ENCODE results near the gene SSBP2.

Gene SSBP2

DNA sequence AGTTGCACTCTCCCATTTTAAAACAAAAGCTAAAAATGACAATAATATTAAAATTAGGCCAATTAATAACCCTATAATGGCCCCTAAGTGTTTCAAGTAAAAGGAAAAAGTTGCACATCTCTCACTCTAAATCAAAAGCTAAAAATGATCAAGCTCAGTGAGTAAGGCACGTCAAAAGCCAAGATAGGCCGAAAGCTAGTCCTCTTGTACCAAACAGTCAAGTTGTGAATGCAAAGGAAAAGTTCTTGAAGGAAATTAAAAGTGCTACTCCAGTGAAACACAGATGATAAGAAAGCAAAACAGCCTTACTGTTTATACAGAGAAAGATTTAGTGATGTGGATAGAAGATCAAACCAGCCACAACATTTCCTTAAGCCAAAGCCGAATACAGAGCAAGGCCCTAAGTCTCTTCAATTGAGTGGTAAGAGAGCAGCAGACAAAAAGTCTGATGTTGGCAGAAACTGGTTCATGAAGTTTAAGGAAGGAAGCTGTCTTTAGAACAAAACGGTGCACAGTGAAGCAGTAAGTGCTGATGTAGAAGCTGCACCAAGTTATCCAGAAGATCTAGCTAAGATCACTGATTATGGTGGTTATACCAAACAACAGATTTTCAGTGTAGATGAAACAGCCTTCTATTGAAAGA, 212.9 kb downstream of the SSBP2 start:
- Histone ChIP-seq H3K27ac (no peak overlapping the region), H3K36me3 (no peaks in the 10 kb centered on the region), H3K4me1 (ENCODE audit: control insufficient read depth in 1 of 2, insufficient read depth in 1 of 2, low read depth in 1 of 2, low read length in 1 of 2) (peaks cover 7 to 14% of the 10 kb centered on the region in 2 experiments), H3K27me3 (no peaks in the 10 kb centered on the region), H3K4me3 (ENCODE audit: low read depth in 1 of 2, low read length in 1 of 2) (no peak overlapping the region), H3K9me3 (no peaks in the 10 kb centered on the region)
- TF ChIP-seq, protein P1, sequence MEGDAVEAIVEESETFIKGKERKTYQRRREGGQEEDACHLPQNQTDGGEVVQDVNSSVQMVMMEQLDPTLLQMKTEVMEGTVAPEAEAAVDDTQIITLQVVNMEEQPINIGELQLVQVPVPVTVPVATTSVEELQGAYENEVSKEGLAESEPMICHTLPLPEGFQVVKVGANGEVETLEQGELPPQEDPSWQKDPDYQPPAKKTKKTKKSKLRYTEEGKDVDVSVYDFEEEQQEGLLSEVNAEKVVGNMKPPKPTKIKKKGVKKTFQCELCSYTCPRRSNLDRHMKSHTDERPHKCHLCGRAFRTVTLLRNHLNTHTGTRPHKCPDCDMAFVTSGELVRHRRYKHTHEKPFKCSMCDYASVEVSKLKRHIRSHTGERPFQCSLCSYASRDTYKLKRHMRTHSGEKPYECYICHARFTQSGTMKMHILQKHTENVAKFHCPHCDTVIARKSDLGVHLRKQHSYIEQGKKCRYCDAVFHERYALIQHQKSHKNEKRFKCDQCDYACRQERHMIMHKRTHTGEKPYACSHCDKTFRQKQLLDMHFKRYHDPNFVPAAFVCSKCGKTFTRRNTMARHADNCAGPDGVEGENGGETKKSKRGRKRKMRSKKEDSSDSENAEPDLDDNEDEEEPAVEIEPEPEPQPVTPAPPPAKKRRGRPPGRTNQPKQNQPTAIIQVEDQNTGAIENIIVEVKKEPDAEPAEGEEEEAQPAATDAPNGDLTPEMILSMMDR (IDR thresholded peaks at IDR 0.05), result no peak

DNA sequence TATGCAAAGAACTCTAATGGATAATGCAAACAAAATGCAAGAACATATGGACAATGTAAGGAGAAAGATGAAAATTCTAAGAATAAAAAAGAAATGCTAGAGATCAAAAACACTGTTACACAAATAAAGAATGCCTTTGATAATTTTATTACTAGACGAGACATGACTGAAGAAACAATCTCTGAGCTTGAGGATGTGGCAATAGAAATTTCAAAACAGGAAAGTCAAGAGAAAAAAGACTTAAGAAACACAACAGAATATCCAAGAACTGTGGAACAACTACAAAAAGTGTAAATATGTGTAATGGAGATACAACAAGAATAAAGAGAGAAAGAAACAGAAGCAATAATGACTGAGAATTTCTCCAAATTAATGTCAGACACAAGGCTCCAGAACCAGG, 216.5 kb downstream of the SSBP2 start:
- no peak overlapping the region for H3K27ac ChIP-seq
- peaks cover 7 to 14% of the 10 kb centered on the region in 2 experiments for H3K4me1 ChIP-seq (ENCODE audit: control insufficient read depth in 1 of 2, insufficient read depth in 1 of 2, low read depth in 1 of 2, low read length in 1 of 2)
- no peak overlapping the region for H3K4me3 ChIP-seq (ENCODE audit: low read depth in 1 of 2, low read length in 1 of 2)
- TF ChIP-seq, protein P1 (IDR thresholded peaks at IDR 0.05), result no peak
- no peaks in the 10 kb centered on the region for H3K27me3 ChIP-seq
- no peaks in the 10 kb centered on the region for H3K36me3 ChIP-seq
- no peaks in the 10 kb centered on the region for H3K9me3 ChIP-seq

DNA sequence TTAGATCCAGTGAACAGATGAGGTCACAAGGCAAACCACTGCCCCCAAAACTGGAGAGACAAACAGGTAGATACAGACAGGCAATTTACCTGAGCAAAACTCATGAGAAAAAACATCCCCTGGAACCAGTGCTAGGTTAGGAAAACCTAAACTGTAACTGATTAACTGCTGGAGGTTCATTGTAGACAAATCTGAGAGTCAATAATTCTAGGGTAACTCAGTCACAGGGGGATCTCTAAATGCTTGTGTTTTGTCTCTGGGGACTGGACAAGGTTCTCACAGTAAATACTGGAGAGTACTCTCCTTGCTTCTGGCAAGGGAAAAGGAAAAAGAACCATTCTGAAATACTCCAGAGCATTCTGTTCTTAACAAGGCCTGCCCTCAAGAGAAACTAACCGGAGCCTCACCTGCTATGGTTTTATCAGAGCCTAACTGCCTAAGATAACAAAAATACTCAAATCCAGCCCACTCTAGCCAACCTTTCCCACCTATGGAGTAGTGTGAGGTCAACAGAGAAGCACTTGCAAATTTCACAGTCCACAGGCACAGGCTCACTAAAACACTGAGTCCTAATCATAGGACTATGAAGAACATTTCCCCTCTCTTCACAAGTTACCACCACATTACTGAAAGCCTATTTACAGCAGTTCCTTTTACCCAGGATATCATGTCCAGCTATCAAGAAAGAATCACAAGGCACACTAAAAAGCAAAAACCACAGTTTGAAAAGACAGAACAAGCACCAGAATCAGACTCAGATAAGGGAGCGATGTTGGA, 217.1 kb downstream of the SSBP2 start:
- H3K27me3 ChIP-seq, result no peaks in the 10 kb centered on the region
- no peaks in the 10 kb centered on the region for H3K36me3 ChIP-seq
- no peaks in the 10 kb centered on the region for H3K9me3 ChIP-seq
- peaks cover 7 to 14% of the 10 kb centered on the region in 2 experiments for H3K4me1 ChIP-seq (ENCODE audit: control insufficient read depth in 1 of 2, insufficient read depth in 1 of 2, low read depth in 1 of 2, low read length in 1 of 2)
- TF ChIP-seq, protein P1 (IDR thresholded peaks at IDR 0.05), result no peak
- H3K27ac ChIP-seq, result no peak overlapping the region
- no peak overlapping the region for H3K4me3 ChIP-seq (ENCODE audit: low read depth in 1 of 2, low read length in 1 of 2)

DNA sequence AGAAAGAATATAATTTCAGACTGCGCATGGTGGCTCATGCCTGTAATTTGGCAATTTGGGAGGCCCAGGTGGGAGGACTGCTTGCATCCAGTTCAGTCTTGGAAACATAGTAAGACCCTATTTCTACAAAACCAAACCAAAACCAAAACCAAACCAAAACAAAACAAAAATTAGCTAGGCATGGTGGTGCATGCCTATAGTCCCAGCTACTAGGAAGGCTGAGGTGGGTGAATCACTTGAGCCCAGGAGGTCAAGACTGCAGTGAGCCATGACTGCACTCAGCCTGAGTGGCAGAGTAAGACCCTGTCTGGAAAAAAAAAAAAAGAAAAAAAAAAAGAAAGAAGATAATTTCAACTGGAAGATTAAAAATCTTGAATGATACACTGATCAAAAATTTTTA, 220.0 kb downstream of the SSBP2 start:
- TF ChIP-seq, protein P1 (IDR thresholded peaks at IDR 0.05), result no peak
- no peaks in the 10 kb centered on the region for H3K27me3 ChIP-seq
- H3K9me3 ChIP-seq, result no peaks in the 10 kb centered on the region
- H3K27ac ChIP-seq, result no peak overlapping the region
- H3K4me1 ChIP-seq (ENCODE audit: control insufficient read depth in 1 of 2, insufficient read depth in 1 of 2, low read depth in 1 of 2, low read length in 1 of 2), result peaks cover 4 to 12% of the 10 kb centered on the region in 2 experiments
- H3K4me3 ChIP-seq (ENCODE audit: low read depth in 1 of 2, low read length in 1 of 2), result no peak overlapping the region
- H3K36me3 ChIP-seq, result no peaks in the 10 kb centered on the region

DNA sequence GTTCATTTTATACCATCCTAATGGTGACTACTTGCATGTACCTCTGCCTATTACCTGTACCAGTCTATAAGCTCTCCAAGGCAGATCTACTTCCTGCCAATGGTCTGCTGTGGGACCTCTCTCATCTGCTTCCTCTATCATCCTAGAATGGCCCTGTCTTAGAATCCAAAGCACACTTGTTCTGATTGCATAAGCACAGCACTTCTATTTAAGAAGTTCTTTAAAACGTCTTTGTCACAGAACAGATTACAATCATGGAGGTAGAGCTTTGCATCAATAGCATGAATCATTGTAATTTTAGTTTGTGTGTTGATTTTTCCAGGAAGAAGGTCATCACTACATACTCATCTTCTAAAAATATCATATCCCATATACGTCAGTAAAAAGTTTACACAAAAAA, 225.2 kb downstream of the SSBP2 start:
- H3K36me3 ChIP-seq, result no peaks in the 10 kb centered on the region
- H3K4me1 ChIP-seq (ENCODE audit: control insufficient read depth in 1 of 2, insufficient read depth in 1 of 2, low read depth in 1 of 2, low read length in 1 of 2), result no peaks in the 10 kb centered on the region
- TF ChIP-seq, protein P1 (IDR thresholded peaks at IDR 0.05), result no peak
- H3K9me3 ChIP-seq, result no peaks in the 10 kb centered on the region
- no peak overlapping the region for H3K4me3 ChIP-seq (ENCODE audit: low read depth in 1 of 2, low read length in 1 of 2)
- no peak overlapping the region for H3K27ac ChIP-seq
- no peaks in the 10 kb centered on the region for H3K27me3 ChIP-seq

Data from neutrophil (primary cell).